ENCODE data around the gene ASCL2. TPM values are rescaled to one million over a fixed set of nuclear protein-coding genes. Genes with fewer than 3 reads are reported as not detected.

Gene ASCL2
- total and polyA plus RNA-seq, 2 of the 4 experiments (the other 2 are of a cell fraction), result not detected

GRCh38 chr11:2313051-2313951 lies 42.9 kb upstream of the ASCL2 start:
- Histone ChIP-seq H3K79me1 (ENCODE audit: low read depth in 1 of 2, low read length in 2 of 2) (no peaks in the 10 kb centered on the region), H3K36me3 (ENCODE audit: control insufficient read depth, insufficient read depth, low read length) (no peaks in the 10 kb centered on the region), H3K4me3 (ENCODE audit: insufficient read depth, low read depth, low read length) (no peak overlapping the region), H2BK120ac (ENCODE audit: low read depth, low read length) (peak overlapping the region; percentile 56; the same call in 1 of the 2 replicates), H3K9me3 (ENCODE audit: control insufficient read depth, insufficient read depth, low read length) (no peaks in the 10 kb centered on the region; the same call in 1 of the 2 replicates), H2BK15ac (ENCODE audit: low read depth, low read length) (no peak overlapping the region), H4K20me1 (ENCODE audit: insufficient read depth, low read length) (no peaks in the 10 kb centered on the region), H3K4ac (ENCODE audit: low read depth, low read length) (peak overlapping the region; percentile 62), H2BK5ac (ENCODE audit: low read depth, low read length, poor library complexity, severe bottlenecking) (no peak overlapping the region), H4K8ac (ENCODE audit: low read depth in 2 of 2, low read length in 2 of 2) (no peak overlapping the region), H4K91ac (ENCODE audit: insufficient read depth, low read depth, low read length) (peak overlapping the region; percentile 41; the same call in 1 of the 2 replicates), H3K4me1 (ENCODE audit: control insufficient read depth, insufficient read depth, low read length) (peaks cover 20% of the 10 kb centered on the region), H3K9ac (ENCODE audit: low read depth, low read length) (no peak overlapping the region), H3K9me1 (ENCODE audit: insufficient read depth, low read length) (peaks cover 6% of the 10 kb centered on the region; the same call in 1 of the 2 replicates), H3K23ac (ENCODE audit: low read depth, low read length) (no peak overlapping the region), H3K27ac (ENCODE audit: insufficient read depth, low read length) (no peak overlapping the region), H2AFZ (replicated peaks; ENCODE audit: low read length, poor library complexity) (peak overlapping the region; percentile 51), H3K56ac (ENCODE audit: extremely low read depth, insufficient read depth, low read length) (no peak overlapping the region), H3K4me2 (ENCODE audit: low read depth, low read length) (no peak overlapping the region), H3K14ac (replicated peaks; ENCODE audit: low read depth, low read length) (no peak overlapping the region; the same call in 1 of the 2 replicates), H3K18ac (ENCODE audit: low read depth, low read length) (0 out of 2 replicates have a peak overlapping the region, but pooled peaks have one; percentile 16), H2AK9ac (replicated peaks; ENCODE audit: low read depth, low read length, poor library complexity) (peak overlapping the region; percentile 42), H2BK20ac (ENCODE audit: low read depth, low read length) (peak overlapping the region; percentile 56; the same call in 1 of the 2 replicates), H3K27me3 (ENCODE audit: control insufficient read depth, insufficient read depth, low read length) (peaks cover 2% of the 10 kb centered on the region; the same call in 1 of the 2 replicates), H2AK5ac (ENCODE audit: low read depth, low read length) (peak overlapping the region; percentile 23; the same call in 1 of the 2 replicates), H4K5ac (ENCODE audit: low read depth, low read length) (peak overlapping the region; percentile 44; the same call in 1 of the 2 replicates)
- ChIA-PET CTCF (no interaction called here), POLR2A (ENCODE audit: unreplicated experiment) (no interaction called here)
- WGBS, 2 experiments (ENCODE audit: extremely low coverage in 2 of 2, insufficient read length in 1 of 2), result 95% methylated on average over 18 of the region's 34 CpGs; no CpG with 5 or more reads in 1 of the 2 experiments
- in situ Hi-C loops (cut with MboI; ENCODE audit: low sequenced_read_pairs), result loop anchor here (5.0 kb wide), 1 partner anchor 104 kb away; no protein-coding TSS in a partner anchor
- no TSS peak for BruUV-seq (replicated peaks)
- ATAC-seq (ENCODE audit: low read depth), result no peak
- DNase-seq, result no peak
- dilution Hi-C loops (cut with HindIII; ENCODE audit: low sequenced_read_pairs, unreplicated experiment), result no loop called here
- intact Hi-C loops (cut with micrococcal nuclease), result no loop called here
- TF ChIP-seq RFX5 (IDR thresholded peaks at IDR 0.05; ENCODE audit: low read depth, low read length) (no peak), CHD1 (IDR thresholded peaks at IDR 0.05; ENCODE audit: low read depth, low read length) (no peak), SMC3 (IDR thresholded peaks at IDR 0.05; ENCODE audit: low read depth, low read length) (no peak), MXI1 (IDR thresholded peaks at IDR 0.05; ENCODE audit: borderline replicate concordance, low read depth, low read length) (no peak), MAZ (IDR thresholded peaks at IDR 0.05; ENCODE audit: borderline replicate concordance, low read depth, low read length) (no peak), MAFK (IDR thresholded peaks at IDR 0.05; ENCODE audit: low read depth, low read length) (no peak), POLR2A (IDR thresholded peaks at IDR 0.05; ENCODE audit: low read depth, low read length) (no peak), BHLHE40 (IDR thresholded peaks at IDR 0.05; ENCODE audit: low read depth, low read length) (no peak), NFE2L2 (IDR thresholded peaks at IDR 0.05; ENCODE audit: low read depth, low read length) (no peak), RCOR1 (IDR thresholded peaks at IDR 0.05; ENCODE audit: insufficient replicate concordance, low read length) (no peak), CTCF (conservative IDR thresholded peaks at IDR 0.05; ENCODE audit: low read depth, low read length) (no peak), FOS (IDR thresholded peaks at IDR 0.05; ENCODE audit: low read depth, low read length) (no peak), ELK1 (IDR thresholded peaks at IDR 0.05; ENCODE audit: borderline replicate concordance, low read depth, low read length) (no peak), CEBPB (IDR thresholded peaks at IDR 0.05; ENCODE audit: low read depth, low read length) (no peak)

All from IMR-90 (cell line).